HCT116 (cell line): ENCODE data around the gene CACNA1C. TPM values are rescaled to one million over a fixed set of nuclear protein-coding genes. Genes with fewer than 3 reads are reported as not detected.
A peak's percentile ranks its signal among the peaks of the same experiment; 100 is the strongest.

ENCODE experiments used
- ATAC-seq: fragments of 200-7000 bp; cut with Tn5 transposase; 2 replicates; pipeline ENCODE4 v1.9.1; 2020; ENCODE audit warnings: mild to moderate bottlenecking, moderate library complexity
- BruUV-seq: library from RNA; stranded (reverse); fragments of 400-500 nt; replicated peaks from 2 replicates; lab custom pipeline; 2021; lab: Mats Ljungman, UMichigan
- CTCF ChIA-PET: fragments of 300-600 bp; sonication (Branson Sonifier 250); formaldehyde crosslinking; loops from one replicate; lab custom pipeline; 2021; ENCODE audit warnings: antibody characterized with exemption; lab: Charles Lee
- POLR2A ChIA-PET: fragments of 300-600, 350-600 bp; sonication (Branson Sonifier 250); formaldehyde crosslinking; loops from one replicate; lab custom pipeline; 2021; ENCODE audit warnings: antibody characterized with exemption; lab: Charles Lee
- RAD21 ChIA-PET, 2 experiments: fragments of 300-600 bp; sonication (Branson Sonifier 250); formaldehyde crosslinking; loops; one replicate each; lab custom pipeline; 2023; ENCODE audit warnings: low total read pairs in 2 of 2; ENCODE audit not compliant: uncharacterized antibody in 2 of 2, unreplicated experiment in 2 of 2, low non-redundant PET in 1 of 2; lab: Charles Lee
- DNase-seq: peaks from one replicate; pipeline ENCODE4 v3.0.0-alpha.2; 2010; ENCODE audit warnings: low read depth, low spot score
- H2AFZ ChIP-seq: fragments of 200-600 bp; shearing (Covaris generic), sonication (generic); 2 replicates; pipeline ENCODE4 v1.6.1; 2017; ENCODE audit warnings: low read depth, mixed run types, mixed read lengths, antibody characterized with exemption, low read length; ENCODE audit not compliant: poor library complexity, severe bottlenecking
- H3K27ac ChIP-seq: 2 replicates; pipeline ENCODE4 v1.5.1; 2012; ENCODE audit warnings: low read depth, low read length
- H3K27me3 ChIP-seq: fragments of 200-600 bp; sonication (generic); 2 replicates; pipeline ENCODE4 v1.6.1; 2016; ENCODE audit warnings: mixed run types, low read length, mixed read lengths; ENCODE audit not compliant: insufficient read depth
- H3K36me3 ChIP-seq, 2 experiments: fragments of 200-500 bp in 1 of 2; fragments of 200-600 bp in 1 of 2; sonication (Bioruptor generic) in 1 of 2; sonication (generic) in 1 of 2; 2 replicates each; pipeline versions ENCODE4 v1.5.1 to v1.6.1; 2014 to 2016; ENCODE audit warnings: low read length in 2 of 2, inconsistent platforms in 1 of 2, mixed read lengths in 1 of 2, mixed run types in 1 of 2; ENCODE audit not compliant: insufficient read depth in 2 of 2, control insufficient read depth in 1 of 2
- H3K4me1 ChIP-seq, 2 experiments: fragments of 200-600 bp in 1 of 2; sonication (generic) in 1 of 2; 2 replicates each; pipeline versions ENCODE4 v1.5.1 to v1.6.1; 2012 to 2017; ENCODE audit warnings: low read length in 2 of 2, inconsistent platforms in 1 of 2, mild to moderate bottlenecking in 1 of 2, mixed read lengths in 1 of 2, mixed run types in 1 of 2, moderate library complexity in 1 of 2; ENCODE audit not compliant: insufficient read depth in 2 of 2, control insufficient read depth in 1 of 2
- H3K4me2 ChIP-seq: fragments of 200-600 bp; sonication (generic); 2 replicates; pipeline ENCODE4 v1.6.1; 2017; ENCODE audit warnings: mixed run types, low read length, mixed read lengths
- H3K4me3 ChIP-seq, 2 experiments: fragments of 200-600 bp in 1 of 2; sonication (generic) in 1 of 2; replicated peaks in 1 of 2; 2 replicates each; pipeline ENCODE4 v1.5.1; 2011 to 2016; ENCODE audit warnings: low read length in 2 of 2, control low read depth in 1 of 2, low read depth in 1 of 2, mild to moderate bottlenecking in 1 of 2, mixed read lengths in 1 of 2, mixed run types in 1 of 2
- H3K79me2 ChIP-seq: fragments of 200-600 bp; sonication (generic); 2 replicates; pipeline ENCODE4 v1.6.1; 2017; ENCODE audit warnings: mild to moderate bottlenecking, mixed run types, low read length, moderate library complexity, mixed read lengths; ENCODE audit not compliant: insufficient read depth
- H3K9ac ChIP-seq: fragments of 200-600 bp; sonication (generic); 2 replicates; pipeline ENCODE4 v1.6.1; 2016; ENCODE audit warnings: low read length, mixed read lengths
- H3K9me2 ChIP-seq: fragments of 200-600 bp; sonication (generic), shearing (Covaris generic); 2 replicates; pipeline ENCODE4 v1.6.1; 2017; ENCODE audit warnings: mixed run types, mild to moderate bottlenecking, moderate library complexity; ENCODE audit not compliant: insufficient read depth
- H3K9me3 ChIP-seq, 2 experiments: fragments of 200-500 bp in 1 of 2; fragments of 200-600 bp in 1 of 2; sonication (Bioruptor generic) in 1 of 2; sonication (generic) in 1 of 2; 2 replicates each; pipeline ENCODE4 v1.6.1; 2014 to 2017; ENCODE audit warnings: low read length in 2 of 2, mixed read lengths in 2 of 2, inconsistent platforms in 1 of 2, low read depth in 1 of 2, mild to moderate bottlenecking in 1 of 2, mixed run types in 1 of 2, moderate library complexity in 1 of 2; ENCODE audit not compliant: control insufficient read depth in 1 of 2, insufficient read depth in 1 of 2
- H4K20me1 ChIP-seq: fragments of 200-600 bp; sonication (generic), shearing (Covaris generic); 2 replicates; pipeline ENCODE4 v1.6.1; 2017; ENCODE audit warnings: mixed run types, mild to moderate bottlenecking, moderate library complexity; ENCODE audit not compliant: insufficient read depth
- ATF3 ChIP-seq: IDR thresholded peaks from 2 replicates; pipeline ENCODE4 v1.6.1; 2012
- CEBPB ChIP-seq: IDR thresholded peaks from 2 replicates; pipeline ENCODE4 v1.6.1; 2012; ENCODE audit warnings: low read depth
- TCF7L2 ChIP-seq: IDR thresholded peaks from 2 replicates; pipeline ENCODE4 v1.7.0; 2011; ENCODE audit warnings: borderline replicate concordance, inconsistent platforms; ENCODE audit not compliant: insufficient read depth, insufficient read length; ENCODE audit errors: extremely low read depth
- YY1 ChIP-seq: IDR thresholded peaks from 2 replicates; pipeline ENCODE4 v1.6.1; 2011; ENCODE audit warnings: low read length, low read depth, moderate library complexity, mild to moderate bottlenecking; ENCODE audit not compliant: insufficient replicate concordance; ENCODE audit errors: extremely low read depth
- ZBTB33 ChIP-seq: IDR thresholded peaks from 2 replicates; pipeline ENCODE4 v1.6.1; 2011; ENCODE audit warnings: mild to moderate bottlenecking, low read length, moderate library complexity; ENCODE audit not compliant: insufficient replicate concordance; ENCODE audit errors: extremely low read depth
- ZFX ChIP-seq: fragments of 450-650 bp; IDR thresholded peaks from 2 replicates; pipeline ENCODE4 v1.6.1; 2017
- intact Hi-C: fragments of 100-400 bp; cut with micrococcal nuclease; formaldehyde crosslinking; loops from 2 replicates; pipeline ENCODE4 v1.10.0; 2022
- total RNA-seq: library from RNA; stranded (reverse); gene quantifications from one replicate; pipeline ENCODE4 v1.2.1, GENCODE V29; 2021; ENCODE audit not compliant: unreplicated experiment

Gene CACNA1C
- total RNA-seq, 1 experiment from 2014 or later: 0.05 TPM

- ChIA-PET RAD21 (no interaction called here), POLR2A (no interaction called here)
- Histone ChIP-seq H3K79me2 (no peaks in the 10 kb centered on the region), H2AFZ (no peak overlapping the region), H3K4me3 (no peak overlapping the region)
- intact Hi-C loops: loop anchor here (1.0 to 10.0 kb wide), 6 partner anchors 198 to 948 kb away; no protein-coding TSS in a partner anchor
- TF ChIP-seq ATF3: no peak
- TF ChIP-seq TCF7L2: no peak
- no peak for TF ChIP-seq YY1
- no peak for TF ChIP-seq CEBPB
- TF ChIP-seq ZFX: no peak
- TF ChIP-seq ZBTB33: no peak
- TF ChIP-seq, all 23 proteins: peak for 0
- peaks cover 3 to 8% of the 10 kb centered on the region in 2 experiments; a peak in 3 of 4 replicates for H3K4me1 ChIP-seq
- ATAC-seq: no peak; the same call in 1 of the 2 replicates
- no peak overlapping the region for H3K9ac ChIP-seq
- CTCF ChIA-PET: interaction anchor here (0.8 to 1.8 kb wide), 9 partner anchors 8 to 642 kb away, joined by 3 to 5 read pairs (median 4); no protein-coding TSS in a partner anchor
- H3K4me2 ChIP-seq: peak overlapping the region; percentile 59
- no peaks in the 10 kb centered on the region for H3K9me3 ChIP-seq
- H3K36me3 ChIP-seq: no peaks in the 10 kb centered on the region
- H3K27me3 ChIP-seq: peaks cover 27% of the 10 kb centered on the region
- no peak for DNase-seq
- H3K9me2 ChIP-seq: no peaks in the 10 kb centered on the region
- no peak overlapping the region for H3K27ac ChIP-seq
- BruUV-seq: no TSS peak
- no peaks in the 10 kb centered on the region for H4K20me1 ChIP-seq
These were observed 529.8 kb downstream of the CACNA1C start for GRCh38 chr12:2582631-2583030.
